CD4-positive, alpha-beta T cell treated with Interleukin-15 for 1 hour (primary cell): ENCODE measurements around the gene DHRS4.

Source experiments
- DNase-seq: peaks from one replicate; pipeline ENCODE4 v3.0.0-alpha.2; 2020

DHRS4 gene

GRCh38 chr14:23953464-23954278 is at the start of gene DHRS4:
Gene DHRS4, plus strand, starts transcription at chr14:23953770. Its CDS starts 19 bp downstream, at chr14:23953789.
- peak; percentile 80 for DNase-seq

GRCh38 chr14:23910101-23910875 is 43.3 kb upstream of the DHRS4 start:
- no peak for DNase-seq

- no peak for DNase-seq
These were observed 42.7 kb upstream of the DHRS4 start for GRCh38 chr14:23910876-23911210.

- no peak for DNase-seq
These were observed 38.0 kb upstream of the DHRS4 start for GRCh38 chr14:23915559-23915958.

GRCh38 chr14:23916004-23916403 is 37.6 kb upstream of the DHRS4 start:
- DNase-seq: no peak

GRCh38 chr14:23916446-23916845 is 37.1 kb upstream of the DHRS4 start:
- DNase-seq: no peak

- DNase-seq: no peak
These were observed 31.0 kb upstream of the DHRS4 start for GRCh38 chr14:23922545-23922944.

- no peak for DNase-seq
These were observed 28.0 kb upstream of the DHRS4 start for GRCh38 chr14:23925523-23926075.

GRCh38 chr14:23926543-23926942 is 27.0 kb upstream of the DHRS4 start:
- DNase-seq: no peak

GRCh38 chr14:23929136-23929535 is 24.4 kb upstream of the DHRS4 start:
- DNase-seq: no peak

- peak; percentile 70 for DNase-seq
These were observed 23.7 kb upstream of the DHRS4 start for GRCh38 chr14:23929822-23930294.

- DNase-seq: no peak
These were observed 22.8 kb upstream of the DHRS4 start for GRCh38 chr14:23930742-23931141.

GRCh38 chr14:23931721-23932289 is 21.8 kb upstream of the DHRS4 start:
- DNase-seq: no peak

- no peak for DNase-seq
These were observed 20.9 kb upstream of the DHRS4 start for GRCh38 chr14:23932639-23933038.

GRCh38 chr14:23933108-23933741 is 20.3 kb upstream of the DHRS4 start:
- DNase-seq: no peak

GRCh38 chr14:23933742-23934128 is 19.8 kb upstream of the DHRS4 start:
- DNase-seq: no peak

GRCh38 chr14:23935158-23935557 is 18.4 kb upstream of the DHRS4 start:
- DNase-seq: no peak

GRCh38 chr14:23936084-23936829 is 17.3 kb upstream of the DHRS4 start:
- no peak for DNase-seq

- no peak for DNase-seq
These were observed 16.4 kb upstream of the DHRS4 start for GRCh38 chr14:23937203-23937602.

GRCh38 chr14:23938823-23939222 is 14.7 kb upstream of the DHRS4 start:
- DNase-seq: no peak

- no peak for DNase-seq
These were observed 13.8 kb upstream of the DHRS4 start for GRCh38 chr14:23939607-23940326.

- DNase-seq: no peak
These were observed 12.3 kb upstream of the DHRS4 start for GRCh38 chr14:23941230-23941629.
